RPMI7951 (cell line): ENCODE results near the gene ADIPOR2. TPM values are rescaled to one million over a fixed set of nuclear protein-coding genes. Genes with fewer than 3 reads are reported as not detected.
A peak's percentile ranks its signal among the peaks of the same experiment; 100 is the strongest.
"Not testable (repeated sequence)": the region's sequence is repeated elsewhere in the genome, so short reads cannot be mapped to it uniquely, and the experiment has no call there.

Experiments used
- DNase-seq: peaks from one replicate; pipeline ENCODE4 v3.0.0-alpha.2; 2012; ENCODE audit warnings: low read depth
- total RNA-seq: library from RNA; depleted of rRNA; stranded (reverse); fragments of >200 nt; shearing (Covaris generic); gene quantifications from 2 replicates; pipeline ENCODE4 v1.2.3, GENCODE V29; 2014

Gene ADIPOR2
- total RNA-seq, 1 experiment from 2014 or later: 23.8 TPM

DNA sequence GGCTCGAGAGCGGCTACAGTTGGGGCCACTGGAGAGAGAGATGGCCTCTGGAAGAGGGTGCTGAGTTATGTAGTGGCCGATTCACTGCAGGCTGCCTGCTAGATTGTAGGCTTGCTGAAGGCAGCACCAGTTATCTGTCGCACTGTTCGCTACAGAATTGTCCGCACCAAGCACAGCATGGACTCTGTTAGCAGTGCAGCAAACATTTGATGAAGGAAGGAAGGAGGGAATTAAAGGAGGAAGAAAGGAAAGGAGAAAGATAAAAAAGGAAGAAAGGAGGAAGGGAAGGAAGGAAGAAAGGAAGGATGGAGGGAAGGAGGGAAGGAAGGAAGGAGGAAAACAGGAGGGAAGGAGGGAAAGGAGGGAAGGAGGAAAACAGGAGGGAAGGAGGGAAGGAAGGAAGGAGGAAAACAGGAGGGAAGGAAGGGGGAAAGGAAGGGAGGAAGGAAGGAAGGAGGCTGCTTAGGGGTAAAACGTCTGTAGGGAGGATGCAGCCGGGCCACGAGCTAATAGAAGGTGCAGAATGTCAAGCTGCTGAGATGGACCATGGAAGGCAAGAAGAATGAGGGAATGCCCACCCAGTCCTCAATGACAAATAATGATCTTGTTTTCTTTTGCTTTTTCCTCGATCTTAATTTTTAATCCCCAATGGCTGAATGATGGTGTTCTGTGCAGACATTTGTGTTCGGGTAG, 27.3 kb upstream of the ADIPOR2 start:
- no peak for DNase-seq

DNA sequence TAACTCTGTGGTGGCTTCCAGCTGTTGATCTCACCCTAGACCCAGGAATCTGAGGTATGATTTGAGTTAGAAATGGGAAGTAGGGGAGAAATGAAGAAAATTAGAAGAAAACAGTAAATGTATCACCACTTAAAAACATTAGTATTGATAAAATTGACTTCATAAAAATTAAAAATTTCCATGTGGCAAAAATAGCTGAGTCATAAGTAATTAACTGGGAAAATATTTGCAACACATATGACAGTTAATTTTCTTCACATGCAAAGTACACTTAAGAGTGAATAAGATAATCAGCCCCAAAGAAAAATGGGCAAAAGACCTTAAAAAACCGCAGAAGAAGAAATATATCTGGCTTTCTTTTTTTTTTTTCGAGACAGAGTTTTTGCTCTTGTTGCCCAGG, 25.5 kb upstream of the ADIPOR2 start:
- DNase-seq: no peak

DNA sequence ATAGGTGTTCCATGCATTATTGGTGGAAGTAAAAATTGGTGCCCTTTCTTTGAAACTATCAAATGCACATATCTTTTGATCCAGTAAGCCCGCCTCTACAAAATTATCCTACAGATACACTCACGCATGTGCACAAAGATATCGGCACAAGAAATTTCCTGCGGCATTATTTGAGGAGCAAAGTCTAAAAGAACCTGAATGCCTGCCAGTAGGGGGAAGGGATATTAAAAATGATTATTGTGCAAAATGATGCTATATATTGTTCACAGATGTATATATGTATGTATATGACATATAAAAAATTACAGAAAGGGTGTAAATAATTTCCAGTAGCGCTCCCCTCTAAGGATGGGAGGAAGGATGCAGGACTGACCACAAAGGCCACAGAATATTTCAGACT, 24.7 kb upstream of the ADIPOR2 start:
- no peak for DNase-seq

DNA sequence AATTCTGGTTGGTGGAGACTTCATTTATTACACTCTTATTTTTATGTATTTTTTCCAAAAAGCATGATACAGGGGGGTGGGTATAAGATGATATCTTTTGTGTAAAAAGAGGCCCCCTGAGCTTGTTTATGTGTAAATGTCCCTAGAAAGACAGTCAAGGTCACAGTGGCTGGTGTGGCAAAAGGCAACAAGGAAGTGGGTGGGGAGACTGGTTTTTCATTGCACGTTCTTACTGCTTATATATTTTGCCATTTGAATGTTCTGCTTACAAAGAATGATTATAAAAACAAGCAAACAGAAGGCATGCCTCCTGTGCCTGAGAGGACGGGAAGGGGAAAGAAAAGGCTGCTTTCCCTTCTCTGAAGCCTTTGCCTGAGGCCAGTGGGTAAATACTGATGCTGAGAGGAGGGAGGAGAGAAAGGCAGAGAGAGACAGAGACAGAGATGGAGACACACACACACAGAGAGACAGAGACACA, 24.1 kb upstream of the ADIPOR2 start:
- DNase-seq: no peak

DNA sequence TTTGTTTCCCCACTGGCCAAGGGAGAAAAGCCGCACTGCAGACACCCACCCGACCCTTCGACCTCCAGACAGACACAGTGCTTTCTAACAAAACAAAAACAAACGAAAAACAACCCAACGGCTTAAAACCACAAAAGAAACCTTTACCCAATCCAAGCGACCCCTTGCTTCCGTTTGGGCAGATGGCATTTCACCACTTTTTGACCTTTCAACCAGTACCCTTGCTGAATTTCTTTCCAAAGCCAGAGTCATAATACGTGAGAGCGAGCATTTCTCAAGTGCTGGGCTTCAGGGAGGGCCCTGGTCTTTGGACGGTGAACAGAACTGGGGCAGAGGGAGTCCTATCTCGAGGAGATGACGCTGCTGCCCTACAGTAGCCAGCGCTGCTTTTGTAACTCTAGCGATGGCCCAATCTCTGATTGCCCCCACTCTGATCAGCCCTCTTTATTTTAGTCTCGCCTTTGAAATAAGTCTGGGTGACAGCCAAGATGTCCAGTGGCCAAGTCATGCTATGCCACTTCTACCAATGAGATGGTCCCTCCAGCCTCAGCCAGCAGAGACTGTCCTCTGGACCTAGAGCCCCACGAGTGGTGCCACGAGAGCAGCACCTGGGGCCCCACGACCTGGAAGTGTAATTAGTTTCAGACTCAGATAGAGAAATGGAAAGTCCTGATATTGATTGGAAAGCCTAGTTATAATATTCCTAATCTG, 21.9 kb upstream of the ADIPOR2 start:
- DNase-seq: no peak

DNA sequence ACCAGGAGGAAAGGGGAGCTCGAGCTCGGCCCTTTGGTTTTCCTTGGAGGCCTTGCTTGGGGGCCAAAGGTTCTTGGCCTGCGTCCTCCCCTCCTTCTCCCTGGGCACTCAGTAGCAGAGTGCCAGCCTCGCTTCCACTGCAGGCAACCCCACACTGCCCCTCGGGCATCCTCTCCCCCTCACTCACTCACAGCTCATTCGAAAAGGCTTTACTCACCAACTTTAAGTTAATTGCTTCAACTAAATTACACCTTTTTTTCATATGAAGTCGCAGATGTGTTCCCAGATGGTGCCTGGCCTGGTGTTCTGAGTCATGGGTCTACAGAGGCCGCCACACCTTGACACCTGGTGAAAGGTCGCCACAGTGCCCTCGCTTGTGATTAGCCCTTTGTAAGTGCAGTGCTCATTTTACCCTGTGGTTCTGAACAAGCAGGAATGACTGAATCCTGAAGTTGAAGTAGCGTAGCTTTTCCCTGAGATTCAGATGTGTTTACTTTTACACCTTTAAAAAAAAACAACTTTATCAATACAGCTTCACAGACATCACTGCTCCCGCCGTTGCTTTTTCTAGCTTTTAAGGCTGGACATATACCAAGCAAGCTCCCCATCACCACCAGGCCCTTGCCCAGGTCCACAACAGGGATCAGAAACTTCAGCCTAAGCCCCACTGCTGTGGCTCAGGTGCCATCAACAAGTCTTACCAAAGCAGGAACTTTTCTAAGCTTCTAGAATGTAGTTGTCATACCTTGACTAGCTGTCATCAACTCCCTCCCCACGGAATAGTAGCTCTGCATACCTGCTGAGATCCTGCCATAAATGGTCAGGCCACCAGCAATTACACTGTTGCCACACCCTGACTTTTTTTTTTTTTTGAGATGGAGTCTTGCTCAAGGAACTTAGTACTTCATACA, 20.3 kb upstream of the ADIPOR2 start:
- DNase-seq: no peak

DNA sequence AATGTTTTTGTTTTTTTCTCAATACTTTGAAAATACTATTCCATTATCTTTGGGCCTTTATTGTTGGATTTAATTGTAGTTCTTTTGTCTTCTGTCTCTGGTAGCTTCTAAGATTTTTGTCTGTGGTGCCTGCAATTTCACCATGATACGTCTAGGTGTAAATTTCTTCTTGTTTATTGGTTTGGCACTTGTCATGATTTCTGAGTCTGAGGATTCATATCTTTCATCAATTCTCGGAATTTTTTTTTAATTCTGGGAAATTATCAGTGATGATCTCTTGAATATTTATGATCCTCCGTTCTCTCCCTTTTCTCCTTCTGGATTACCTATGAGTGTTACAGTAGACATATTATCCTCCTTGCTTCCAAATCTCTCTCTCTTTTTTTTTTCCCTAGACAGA, 14.8 kb upstream of the ADIPOR2 start:
- DNase-seq: no peak

DNA sequence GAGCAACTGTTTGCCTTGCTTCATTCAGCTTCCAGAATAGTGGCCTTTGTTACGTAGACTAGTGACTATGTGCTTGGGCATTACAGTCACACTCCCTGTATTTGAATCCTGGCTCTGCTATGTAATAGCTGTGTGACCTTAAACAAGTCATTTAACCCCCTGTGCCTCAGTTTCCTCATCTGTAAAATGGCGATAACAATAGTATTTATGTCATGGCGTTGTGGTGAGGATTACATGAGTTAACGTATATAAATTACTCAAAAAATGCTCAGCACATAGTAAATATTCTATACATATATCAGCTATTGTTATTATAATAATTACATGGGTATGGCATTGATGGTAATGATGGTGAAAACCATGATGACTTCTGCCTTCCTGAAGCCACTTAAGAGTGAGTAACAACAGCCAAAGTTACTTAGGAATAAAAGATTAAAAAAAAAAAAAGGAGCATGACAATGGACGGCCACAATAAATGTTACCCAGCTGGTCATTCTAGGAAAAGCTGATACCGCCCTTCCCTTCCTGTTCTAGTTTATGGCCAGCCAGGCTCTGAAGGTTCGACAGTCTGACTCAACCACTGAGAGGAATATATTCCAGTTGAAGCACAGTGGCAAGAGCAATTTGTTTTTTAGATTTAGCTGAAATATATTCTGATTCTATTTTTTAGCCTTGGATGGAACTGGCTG, 9.9 kb upstream of the ADIPOR2 start:
- no peak for DNase-seq

DNA sequence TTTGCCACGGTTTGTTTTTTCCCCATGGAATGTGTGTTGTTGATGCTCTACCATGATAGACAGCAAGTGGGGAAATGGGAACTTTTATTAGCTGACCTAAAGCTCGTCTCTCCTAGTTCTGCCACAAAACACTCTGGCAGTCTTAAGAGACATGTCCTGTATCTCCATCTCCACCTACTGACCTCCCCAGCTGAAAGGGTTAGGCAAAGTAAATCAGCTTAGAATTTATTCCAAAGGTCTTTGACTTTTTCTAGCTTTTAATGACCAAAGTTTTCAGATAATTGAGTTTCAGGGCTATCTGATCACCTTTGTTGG, 9.4 kb upstream of the ADIPOR2 start:
- no peak for DNase-seq

DNA sequence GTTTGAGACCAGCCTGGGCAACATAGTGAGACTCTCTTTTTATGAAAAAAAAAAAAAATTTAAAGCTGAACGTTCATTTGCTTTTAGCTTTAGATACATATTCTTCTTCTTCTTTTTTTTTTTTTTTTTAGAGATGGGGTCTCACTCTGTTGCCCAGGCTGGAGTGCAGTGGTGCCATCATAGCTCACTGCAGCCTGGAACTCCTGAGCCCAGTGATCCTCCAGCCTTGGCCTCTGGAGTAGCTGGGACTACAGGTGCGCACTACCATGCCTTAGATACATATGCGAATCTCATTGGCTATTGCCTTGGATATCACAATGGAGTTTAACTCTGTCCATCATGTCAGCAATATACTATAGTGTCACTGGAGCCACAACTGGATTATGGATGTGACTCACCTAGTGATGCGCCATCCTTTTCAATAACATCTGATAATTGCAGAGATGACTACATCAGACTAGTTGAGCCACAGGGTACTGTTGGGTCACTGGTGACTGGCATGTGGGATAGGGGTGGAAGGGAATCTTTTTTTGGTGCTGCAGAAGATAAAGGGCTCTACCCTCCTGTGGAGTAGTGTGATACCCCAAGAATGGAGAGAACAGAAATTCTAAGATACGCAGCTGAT, 2.7 kb upstream of the ADIPOR2 start:
- no peak for DNase-seq

DNA sequence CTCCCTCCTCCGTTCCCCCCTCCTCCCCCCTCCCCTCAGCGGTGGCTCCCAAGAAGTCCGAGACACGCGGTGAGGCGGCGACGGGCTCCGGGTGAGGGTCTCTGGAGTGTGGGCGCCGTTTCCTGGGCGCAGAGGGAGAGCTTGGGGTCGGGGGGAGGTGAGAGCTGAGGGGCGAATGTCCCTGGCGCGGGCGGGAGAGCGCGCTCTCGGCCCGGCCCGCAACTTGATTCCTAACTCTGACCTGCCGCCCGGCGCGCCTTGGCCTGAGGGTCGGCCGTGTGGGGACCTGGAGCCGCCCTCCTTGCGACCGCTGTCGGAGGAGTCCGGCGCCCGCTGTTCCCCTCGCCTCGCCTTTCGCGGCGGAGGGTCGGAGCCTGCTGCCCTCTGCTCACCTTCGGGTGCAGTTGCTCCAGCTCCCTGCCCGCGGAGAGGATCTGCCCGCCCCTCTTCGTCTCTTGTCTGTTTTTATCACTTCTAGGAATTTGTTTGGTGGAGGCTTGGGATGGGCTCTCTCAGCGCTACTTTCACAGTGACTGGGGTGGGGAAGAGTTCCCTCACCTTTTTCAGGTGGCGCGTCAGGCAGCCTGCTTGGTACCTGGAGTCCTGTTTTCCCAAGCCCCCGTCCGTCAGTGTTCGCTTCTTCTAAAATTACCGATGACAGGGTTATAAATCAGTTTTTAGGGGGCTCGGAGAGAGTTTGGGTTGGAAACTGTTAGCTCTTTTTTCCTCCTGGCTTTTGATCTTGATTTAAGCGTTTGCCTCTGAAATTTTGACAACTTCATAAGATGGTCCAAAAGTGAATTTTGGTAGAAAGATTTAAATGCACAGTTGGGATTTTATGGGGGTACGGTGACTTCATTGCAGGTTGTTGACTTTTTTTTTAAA, 495 bp downstream of the ADIPOR2 start:
- peak; percentile 31 for DNase-seq

DNA sequence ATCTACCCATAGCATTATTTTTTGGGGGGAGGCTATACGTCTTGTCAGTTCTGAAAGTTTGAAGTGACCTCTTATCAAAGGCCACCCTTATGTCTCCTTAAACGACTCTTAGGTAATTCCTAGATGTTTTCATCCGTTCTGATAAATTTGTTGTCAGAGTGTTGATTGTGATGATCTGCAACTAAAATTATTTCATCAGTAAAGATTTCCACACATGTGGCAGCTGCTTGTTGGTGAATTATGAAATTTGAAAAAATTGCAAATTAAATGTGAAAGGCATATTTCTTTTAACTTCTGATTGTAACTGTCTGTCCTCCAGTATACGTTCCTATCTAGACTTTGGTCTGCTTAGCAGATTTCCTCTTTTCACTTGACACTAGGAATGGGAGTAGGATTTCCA, 1.4 kb downstream of the ADIPOR2 start:
- DNase-seq: no peak

DNA sequence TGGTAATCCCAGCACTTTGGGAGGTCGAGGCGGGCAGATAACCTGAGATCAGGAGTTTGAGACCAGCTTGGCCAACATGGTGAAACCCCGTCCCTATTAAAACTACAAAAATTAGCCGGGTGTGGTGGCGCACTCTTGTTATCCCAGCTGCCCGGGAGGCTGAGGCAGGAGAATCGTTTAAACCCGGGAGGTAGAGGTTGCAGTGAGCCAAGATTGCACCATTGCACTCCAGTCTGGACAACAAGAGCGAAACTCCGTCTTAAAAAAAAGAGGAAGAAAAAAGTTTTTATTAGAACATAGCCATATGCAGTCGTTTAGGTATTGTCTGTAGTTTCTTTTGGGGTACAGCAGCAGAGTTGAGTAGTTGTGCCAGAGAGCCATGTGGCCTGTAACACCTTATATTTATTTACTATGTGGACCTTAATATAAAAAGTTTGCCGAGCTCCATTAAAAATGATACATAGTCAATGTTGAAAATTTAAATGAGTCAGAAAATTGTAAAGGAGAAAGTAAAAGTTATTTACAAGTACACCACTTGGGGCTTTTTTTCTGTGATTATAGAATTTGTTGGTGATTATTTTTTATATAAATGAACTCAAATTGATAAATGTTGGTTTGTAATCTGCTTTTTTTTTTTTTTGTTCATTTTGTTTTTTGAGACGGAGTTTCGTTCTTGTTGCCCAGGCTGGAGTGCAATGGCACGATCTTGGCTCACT, 2.2 kb downstream of the ADIPOR2 start:
- no peak for DNase-seq

DNA sequence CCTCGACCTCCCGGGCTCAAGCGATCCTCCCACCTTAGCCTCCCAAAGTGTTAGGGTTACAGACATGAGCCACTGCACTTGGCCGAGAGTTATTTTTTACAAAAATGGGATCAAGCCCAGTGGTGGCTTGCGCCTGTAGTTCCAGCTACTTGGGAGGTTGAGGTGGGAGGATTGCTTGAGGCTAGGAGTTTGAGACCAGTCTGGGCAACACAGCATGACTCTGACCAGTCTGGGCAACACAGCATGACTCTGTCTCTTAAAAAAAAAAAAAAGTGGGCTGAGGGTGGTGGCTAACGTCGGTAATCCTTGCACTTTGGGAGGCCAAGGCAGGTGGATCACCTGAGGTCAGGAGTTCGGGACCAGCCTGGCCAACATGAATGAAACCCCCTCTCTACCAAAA, 4.2 kb downstream of the ADIPOR2 start:
- not testable (repeated sequence) for DNase-seq

DNA sequence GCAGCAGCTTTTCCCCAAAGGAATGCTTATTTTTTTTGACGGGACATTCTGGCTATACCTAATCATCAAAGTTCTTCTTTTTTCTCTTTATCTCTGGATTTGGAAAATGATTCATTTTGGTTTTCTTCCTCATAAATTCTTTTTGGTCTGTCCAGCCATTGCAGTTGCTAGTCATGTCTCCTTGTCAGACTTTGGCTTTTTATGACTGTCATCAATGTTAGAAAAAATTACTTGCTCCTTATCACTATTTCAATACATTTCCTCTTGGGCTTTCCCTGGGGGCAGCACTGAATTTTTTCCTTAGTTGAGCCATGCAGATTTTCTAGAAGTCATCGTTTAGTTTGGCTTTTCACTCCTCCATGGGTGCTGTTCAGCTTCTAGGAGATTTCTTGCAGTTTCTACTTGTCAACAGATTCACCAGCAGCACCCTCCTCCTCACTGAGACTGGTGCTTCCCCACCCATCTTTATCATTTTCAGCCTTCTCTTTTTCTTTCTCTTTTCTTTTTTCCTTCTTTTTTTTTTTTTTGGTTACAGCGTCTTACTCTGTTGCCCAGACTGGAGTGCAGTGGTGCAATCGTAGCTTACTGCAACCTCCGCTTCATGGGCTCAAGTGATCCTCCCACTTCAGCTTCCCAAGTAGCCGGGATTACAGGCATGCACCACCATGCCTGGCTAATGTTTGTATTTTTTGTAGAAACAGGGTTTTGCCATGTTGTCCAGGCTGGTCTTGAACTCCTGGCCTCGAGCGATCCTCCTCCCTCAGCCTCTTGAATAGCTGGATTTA, 5.2 kb downstream of the ADIPOR2 start:
- no peak for DNase-seq

DNA sequence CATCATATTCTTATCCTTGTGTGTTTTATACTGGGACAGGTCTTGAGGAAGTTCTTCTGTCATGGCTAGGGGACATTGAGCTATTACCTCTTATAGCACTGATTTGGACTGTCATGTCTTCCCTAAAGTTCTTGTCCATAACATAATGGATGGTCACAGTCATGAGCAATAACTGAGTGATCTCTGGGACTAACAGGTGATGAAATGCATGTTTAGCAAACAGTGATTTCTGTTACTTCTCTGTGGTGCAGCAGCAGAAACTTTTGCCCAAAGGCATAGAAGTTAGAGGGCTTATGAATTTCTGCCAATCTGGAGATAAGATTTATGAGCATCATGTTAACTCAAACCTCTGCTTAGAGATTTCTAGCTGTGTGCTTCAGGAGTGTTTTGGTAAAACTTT, 5.9 kb downstream of the ADIPOR2 start:
- DNase-seq: no peak

DNA sequence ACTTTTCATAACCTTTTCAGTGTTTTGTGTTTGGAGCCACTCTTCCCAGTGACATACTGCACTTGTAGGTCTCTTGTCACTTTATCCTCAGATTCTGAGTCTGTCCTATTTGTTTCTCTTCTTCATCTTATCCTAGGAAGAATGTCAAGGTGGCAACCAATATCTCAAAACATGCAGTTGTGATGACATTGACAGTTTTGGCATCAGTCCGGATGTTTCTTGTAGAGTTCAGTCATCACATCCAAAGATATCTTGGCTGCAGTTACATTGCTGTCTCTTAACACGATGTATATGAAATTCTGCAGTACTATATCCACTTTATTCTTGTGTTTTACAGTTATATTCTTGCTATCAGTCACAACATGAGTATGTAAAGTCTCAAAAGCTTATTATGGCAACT, 6.4 kb downstream of the ADIPOR2 start:
- no peak for DNase-seq

DNA sequence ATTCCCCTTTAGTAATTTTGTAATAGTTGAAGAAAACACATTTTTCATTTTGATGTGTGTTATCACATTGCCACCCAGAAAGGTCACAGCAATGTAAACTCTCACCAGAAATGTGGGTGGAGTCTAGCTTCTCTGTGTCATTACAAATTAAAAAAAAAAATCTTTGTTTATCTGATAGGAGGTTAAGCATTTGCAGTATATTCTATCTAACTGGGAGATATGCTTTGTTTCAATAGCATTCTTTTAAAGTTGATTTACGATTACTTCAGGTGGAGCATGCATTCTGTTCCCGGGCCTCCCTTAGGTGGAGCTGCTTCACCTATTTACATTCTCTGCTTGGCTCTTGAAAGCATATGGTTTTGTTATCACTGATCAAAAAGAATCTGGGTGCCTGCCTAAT, 7.8 kb downstream of the ADIPOR2 start:
- no peak for DNase-seq

DNA sequence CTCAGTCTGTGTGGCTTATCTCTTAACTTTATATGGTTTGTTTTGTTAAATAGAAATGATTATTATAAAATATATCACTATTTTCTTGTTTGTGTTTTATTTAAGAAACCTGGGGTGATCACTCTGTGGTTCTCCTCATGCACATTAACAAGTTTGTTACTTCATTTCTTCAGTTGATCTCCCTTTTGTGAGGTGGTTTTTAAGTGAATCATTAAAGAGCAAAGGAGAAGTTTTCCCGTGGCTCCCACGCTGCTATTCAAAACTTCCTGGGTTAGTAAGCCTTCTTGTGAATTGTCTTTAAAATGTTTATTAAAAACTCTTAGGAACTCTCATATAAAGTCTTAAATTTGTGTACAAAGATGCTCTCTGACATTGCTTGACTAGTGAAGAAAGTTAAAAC, 11.8 kb downstream of the ADIPOR2 start:
- DNase-seq: no peak
